Measurements from ENCODE around the gene PALM3.

The PALM3 gene

GRCh38 chr19:14089662-14090508 lies 28.0 kb upstream of the PALM3 start:
- DNase-seq (ENCODE audit: low spot score) (peak; percentile 23), FAIRE-seq (no peak)

- no peak for FAIRE-seq
Measured at GRCh38 chr19:14089412-14089661, 27.5 kb upstream of the PALM3 start.

GRCh38 chr19:14088634-14089411 lies 26.9 kb upstream of the PALM3 start:
- no peak for FAIRE-seq
- no peak for DNase-seq (ENCODE audit: low spot score)

More at GRCh38 chr19:14089412-14089661, 27.5 kb upstream of the PALM3 start:
- no peak for DNase-seq (ENCODE audit: low spot score)

- DNase-seq (ENCODE audit: low spot score) (no peak), FAIRE-seq (no peak)
Measured at GRCh38 chr19:14086098-14086497, 24.2 kb upstream of the PALM3 start.

GRCh38 chr19:14085309-14085995 lies 23.6 kb upstream of the PALM3 start, which contains the start of gene C19orf67:
Gene C19orf67 (minus strand): TSS chr19:14085783. CDS start chr19:14085627, 156 bp downstream.
- no peak for DNase-seq (ENCODE audit: low spot score)
- no peak for FAIRE-seq

- DNase-seq (ENCODE audit: low spot score) (no peak), FAIRE-seq (no peak)
Measured at GRCh38 chr19:14082675-14082960, 20.7 kb upstream of the PALM3 start.

- no peak for FAIRE-seq
- DNase-seq (ENCODE audit: low spot score), result no peak
Measured at GRCh38 chr19:14081797-14082674, 20.2 kb upstream of the PALM3 start.

- FAIRE-seq, result no peak
Measured at GRCh38 chr19:14080887-14081796, 19.3 kb upstream of the PALM3 start.

GRCh38 chr19:14078411-14078810 lies 16.5 kb upstream of the PALM3 start:
- DNase-seq (ENCODE audit: low spot score) (no peak), FAIRE-seq (no peak)

More at GRCh38 chr19:14080887-14081796, 19.3 kb upstream of the PALM3 start:
- peak; percentile 92 for DNase-seq (ENCODE audit: low spot score)

GRCh38 chr19:14073925-14074838 lies 12.3 kb upstream of the PALM3 start:
- FAIRE-seq, result no peak

GRCh38 chr19:14073261-14073924 lies 11.5 kb upstream of the PALM3 start:
- FAIRE-seq, result no peak
- peak; percentile 68 for DNase-seq (ENCODE audit: low spot score)

More at GRCh38 chr19:14073925-14074838, 12.3 kb upstream of the PALM3 start:
- no peak for DNase-seq (ENCODE audit: low spot score)

GRCh38 chr19:14072535-14073260 lies 10.8 kb upstream of the PALM3 start, which contains the start of gene MISP3:
Gene MISP3 (plus strand): TSS chr19:14072786. CDS start chr19:14073310, 524 bp downstream.
- FAIRE-seq (no peak), DNase-seq (ENCODE audit: low spot score) (no peak)

GRCh38 chr19:14070268-14071050 lies 8.6 kb upstream of the PALM3 start:
- DNase-seq (ENCODE audit: low spot score) (no peak), FAIRE-seq (no peak)

GRCh38 chr19:14066134-14066533 lies 4.3 kb upstream of the PALM3 start:
- FAIRE-seq (no peak), DNase-seq (ENCODE audit: low spot score) (no peak)

- FAIRE-seq (no peak), DNase-seq (ENCODE audit: low spot score) (no peak)
Measured at GRCh38 chr19:14063105-14063504, 1.2 kb upstream of the PALM3 start.

GRCh38 chr19:14062558-14062855 lies 631 bp upstream of the PALM3 start:
- FAIRE-seq (no peak), DNase-seq (ENCODE audit: low spot score) (no peak)

- DNase-seq (ENCODE audit: low spot score), result no peak
- FAIRE-seq, result no peak
Measured at GRCh38 chr19:14061081-14061749, 661 bp downstream of the PALM3 start.
